ENCODE results near the gene LRRC23.

Gene LRRC23

GRCh38 chr12:6927379-6928021 is 22.9 kb downstream of the LRRC23 start, which contains the start of gene ATN1:
ATN1 (plus strand) TSS chr12:6927959; CDS start chr12:6934002, 6,043 bp downstream.
- no peak for DNase-seq

GRCh38 chr12:6928022-6928702 is 23.5 kb downstream of the LRRC23 start:
- DNase-seq, result no peak

- no peak for DNase-seq
Measured at GRCh38 chr12:6928703-6929407, 24.2 kb downstream of the LRRC23 start.

GRCh38 chr12:6929466-6930452 is 25.1 kb downstream of the LRRC23 start:
- DNase-seq, result no peak

GRCh38 chr12:6932766-6933165 is 28.1 kb downstream of the LRRC23 start:
- no peak for DNase-seq

GRCh38 chr12:6934110-6934509 is 29.5 kb downstream of the LRRC23 start:
- DNase-seq, result no peak

GRCh38 chr12:6935371-6936193 is 31.0 kb downstream of the LRRC23 start:
- DNase-seq, result no peak

- DNase-seq, result no peak
Measured at GRCh38 chr12:6936194-6936635, 31.6 kb downstream of the LRRC23 start.

GRCh38 chr12:6936636-6937480 is 32.2 kb downstream of the LRRC23 start:
- DNase-seq, result no peak

GRCh38 chr12:6937481-6938352 is 33.1 kb downstream of the LRRC23 start:
- peak; percentile 89 for DNase-seq

GRCh38 chr12:6938353-6939190 is 34.0 kb downstream of the LRRC23 start:
- no peak for DNase-seq

GRCh38 chr12:6939191-6939540 is 34.5 kb downstream of the LRRC23 start:
- no peak for DNase-seq

GRCh38 chr12:6941267-6941666 is 36.6 kb downstream of the LRRC23 start:
- no peak for DNase-seq

- no peak for DNase-seq
Measured at GRCh38 chr12:6941782-6942181, 37.2 kb downstream of the LRRC23 start.

- no peak for DNase-seq
Measured at GRCh38 chr12:6942331-6942665, 37.7 kb downstream of the LRRC23 start.

- peak; percentile 73 for DNase-seq
Measured at GRCh38 chr12:6943389-6943721, 38.7 kb downstream of the LRRC23 start.

GRCh38 chr12:6943722-6944380 is 39.2 kb downstream of the LRRC23 start, which contains the start of the genes C12orf57 and RNU7-1:
C12orf57 (plus strand) TSS chr12:6944022; CDS start chr12:6944122, 100 bp downstream.
RNU7-1 (plus strand) TSS chr12:6943816.
- peak; percentile 57 for DNase-seq

All from activated gamma-delta T cell treated with Interleukin-2 at 50 U/mL for 16 hours (primary cell).